Measurements from ENCODE around the gene CAPN15. TPM values are rescaled to one million over a fixed set of nuclear protein-coding genes. Genes with fewer than 3 reads are reported as not detected.

The CAPN15 gene
- polyA plus RNA-seq, 1 experiment = 7.5 TPM

DNA sequence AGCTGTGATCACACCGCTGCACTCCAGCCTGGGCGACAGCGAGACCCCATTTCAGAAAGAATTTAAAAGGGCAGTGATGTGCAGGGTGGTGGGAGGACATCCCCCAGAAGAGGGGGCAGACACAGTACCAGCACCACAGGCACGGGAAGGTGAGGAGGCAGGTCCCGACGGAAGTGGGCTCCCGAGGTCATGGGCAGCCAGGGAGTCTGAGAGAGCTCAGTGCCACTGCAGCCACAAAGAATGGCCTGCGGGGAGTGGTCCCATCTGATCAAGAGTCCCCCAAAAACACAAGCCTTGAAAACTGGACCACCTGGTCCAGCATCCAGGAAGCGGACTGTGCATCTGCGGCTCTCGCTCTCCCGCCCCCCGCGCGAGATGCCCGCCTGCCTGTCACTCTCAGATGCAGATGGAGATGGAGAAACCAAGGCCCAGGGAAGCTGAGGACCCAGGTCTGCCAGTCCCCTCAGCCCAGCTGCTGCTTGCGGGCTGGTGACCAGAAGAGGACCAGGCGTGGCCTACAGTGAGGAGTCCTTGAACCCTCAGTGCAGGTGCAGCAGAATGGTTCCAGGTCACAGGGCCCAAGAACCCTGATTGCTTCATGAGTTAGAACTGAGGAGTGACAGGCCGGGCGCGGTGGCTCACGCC lies 4.3 kb upstream of the CAPN15 start:
- no peak overlapping the region for H3K4me3 ChIP-seq (ENCODE audit: low read depth, low read length)
- ChIA-PET CTCF (no interaction called here), POLR2A (no interaction called here)
- H3K27me3 ChIP-seq (ENCODE audit: control insufficient read depth, insufficient read depth, low read length) = no peaks in the 10 kb centered on the region
- DNase-seq (ENCODE audit: low read depth, low spot score) = no peak
- H3K27ac ChIP-seq (ENCODE audit: low read depth, low read length) = peak overlapping the region; percentile 31
- TF ChIP-seq, protein P1, sequence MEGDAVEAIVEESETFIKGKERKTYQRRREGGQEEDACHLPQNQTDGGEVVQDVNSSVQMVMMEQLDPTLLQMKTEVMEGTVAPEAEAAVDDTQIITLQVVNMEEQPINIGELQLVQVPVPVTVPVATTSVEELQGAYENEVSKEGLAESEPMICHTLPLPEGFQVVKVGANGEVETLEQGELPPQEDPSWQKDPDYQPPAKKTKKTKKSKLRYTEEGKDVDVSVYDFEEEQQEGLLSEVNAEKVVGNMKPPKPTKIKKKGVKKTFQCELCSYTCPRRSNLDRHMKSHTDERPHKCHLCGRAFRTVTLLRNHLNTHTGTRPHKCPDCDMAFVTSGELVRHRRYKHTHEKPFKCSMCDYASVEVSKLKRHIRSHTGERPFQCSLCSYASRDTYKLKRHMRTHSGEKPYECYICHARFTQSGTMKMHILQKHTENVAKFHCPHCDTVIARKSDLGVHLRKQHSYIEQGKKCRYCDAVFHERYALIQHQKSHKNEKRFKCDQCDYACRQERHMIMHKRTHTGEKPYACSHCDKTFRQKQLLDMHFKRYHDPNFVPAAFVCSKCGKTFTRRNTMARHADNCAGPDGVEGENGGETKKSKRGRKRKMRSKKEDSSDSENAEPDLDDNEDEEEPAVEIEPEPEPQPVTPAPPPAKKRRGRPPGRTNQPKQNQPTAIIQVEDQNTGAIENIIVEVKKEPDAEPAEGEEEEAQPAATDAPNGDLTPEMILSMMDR (IDR thresholded peaks at IDR 0.05; ENCODE audit: low read depth, low read length) = no peak
- H3K9me3 ChIP-seq (ENCODE audit: control insufficient read depth, insufficient read depth, low read length) = no peaks in the 10 kb centered on the region; the same call in 1 of the 2 replicates

DNA sequence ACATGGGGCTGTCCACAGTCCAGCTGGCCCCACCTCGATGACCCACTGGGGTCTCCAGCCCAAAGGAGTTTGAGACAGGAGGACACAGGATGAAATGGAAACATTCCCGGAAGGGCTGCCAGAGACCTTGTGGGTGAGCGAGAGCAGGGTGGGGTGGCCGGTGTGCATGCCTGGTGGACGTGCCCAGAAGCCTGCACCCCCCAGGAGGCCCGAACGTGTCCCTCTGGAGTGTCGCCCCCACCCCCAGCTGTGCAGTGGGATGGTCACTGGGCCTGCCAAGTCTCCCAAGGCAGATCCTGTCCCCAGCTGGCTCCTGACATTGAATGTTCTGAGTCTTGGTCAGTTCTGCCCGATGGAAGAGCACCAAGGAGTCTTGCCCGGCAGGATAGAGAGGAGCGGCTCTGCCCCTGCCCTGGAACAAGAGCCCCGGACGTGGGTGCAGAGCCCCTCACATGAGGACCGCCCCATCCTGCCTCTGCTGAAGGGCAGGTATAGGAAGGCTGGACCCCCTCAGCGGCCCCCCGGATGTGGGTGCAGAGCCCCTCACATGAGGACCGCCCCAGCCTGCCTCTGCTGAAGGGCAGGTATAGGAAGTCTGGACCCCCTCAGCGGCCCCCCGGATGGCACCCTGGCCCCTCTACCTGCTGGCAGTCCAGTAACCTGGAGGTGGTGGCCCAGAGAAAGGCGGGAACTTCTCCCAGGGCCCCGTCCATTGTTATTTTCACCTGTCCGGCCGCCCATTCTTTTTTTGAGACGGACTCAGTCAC lies 3.1 kb upstream of the CAPN15 start:
- H3K27me3 ChIP-seq (ENCODE audit: control insufficient read depth, insufficient read depth, low read length) = no peaks in the 10 kb centered on the region
- CTCF ChIA-PET = no interaction called here
- no peak overlapping the region for H3K4me3 ChIP-seq (ENCODE audit: low read depth, low read length)
- POLR2A ChIA-PET = no interaction called here
- TF ChIP-seq, protein P1 (IDR thresholded peaks at IDR 0.05; ENCODE audit: low read depth, low read length) = no peak
- H3K9me3 ChIP-seq (ENCODE audit: control insufficient read depth, insufficient read depth, low read length) = no peaks in the 10 kb centered on the region; the same call in 1 of the 2 replicates
- DNase-seq (ENCODE audit: low read depth, low spot score) = no peak
- H3K27ac ChIP-seq (ENCODE audit: low read depth, low read length) = no peak overlapping the region

DNA sequence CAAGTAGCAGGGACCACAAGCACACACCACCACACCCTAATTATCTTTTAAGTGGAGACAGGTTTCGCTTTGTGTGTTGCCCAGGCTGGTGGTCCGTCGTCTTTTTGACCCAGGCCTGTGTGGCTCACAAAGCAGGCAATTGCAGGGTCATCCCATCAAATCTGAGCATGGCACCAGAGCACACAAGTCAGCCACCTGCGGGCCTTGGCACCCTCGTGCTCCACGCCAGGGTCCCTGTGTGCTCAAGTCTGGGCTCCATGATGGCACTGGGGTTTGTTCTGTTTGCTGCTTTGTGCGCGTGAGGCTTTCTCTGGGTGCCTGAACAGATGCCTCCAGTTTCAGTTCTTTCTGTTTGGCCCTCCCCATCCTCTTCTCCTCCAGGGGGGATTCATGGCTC lies 2.4 kb upstream of the CAPN15 start:
- ChIA-PET CTCF (no interaction called here), POLR2A (no interaction called here)
- H3K27ac ChIP-seq (ENCODE audit: low read depth, low read length) = peak overlapping the region; percentile 87
- no peaks in the 10 kb centered on the region for H3K27me3 ChIP-seq (ENCODE audit: control insufficient read depth, insufficient read depth, low read length)
- no peaks in the 10 kb centered on the region; the same call in 1 of the 2 replicates for H3K9me3 ChIP-seq (ENCODE audit: control insufficient read depth, insufficient read depth, low read length)
- no peak for DNase-seq (ENCODE audit: low read depth, low spot score)
- H3K4me3 ChIP-seq (ENCODE audit: low read depth, low read length) = no peak overlapping the region
- TF ChIP-seq, protein P1 (IDR thresholded peaks at IDR 0.05; ENCODE audit: low read depth, low read length) = no peak

DNA sequence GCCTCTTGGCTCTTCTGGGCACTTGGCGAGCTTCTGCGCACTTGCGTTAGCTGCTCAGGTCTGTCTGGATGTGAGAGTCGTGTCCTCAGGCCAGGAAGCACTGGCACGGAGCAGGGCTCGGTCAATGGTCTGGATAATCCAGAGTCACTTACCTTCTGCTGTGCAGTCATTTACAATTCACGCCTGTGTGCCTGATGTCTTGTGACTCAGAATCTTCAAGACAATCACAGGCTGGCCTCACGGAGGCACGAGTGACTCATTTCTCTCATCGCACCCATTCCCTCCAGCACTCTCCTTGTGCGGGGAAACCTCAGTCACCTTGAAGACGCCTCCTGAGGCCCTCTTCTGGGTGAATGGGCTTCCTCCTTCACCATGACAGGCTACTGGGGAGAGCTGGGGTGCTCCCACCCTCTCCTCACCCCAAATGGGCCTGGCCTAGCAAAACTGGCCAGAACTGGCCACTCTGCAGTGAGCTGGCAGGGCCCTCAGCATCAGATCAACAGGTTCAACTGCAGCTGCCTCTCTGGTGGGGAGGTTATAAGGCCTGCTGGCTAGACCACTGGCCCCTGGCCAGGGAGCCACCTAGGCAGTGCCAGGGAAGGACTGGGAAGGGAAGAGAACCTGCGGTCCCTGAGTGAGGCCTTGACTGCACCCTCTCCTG lies 1.9 kb upstream of the CAPN15 start:
- Histone ChIP-seq H3K27ac (ENCODE audit: low read depth, low read length) (peak overlapping the region; percentile 87), H3K9me3 (ENCODE audit: control insufficient read depth, insufficient read depth, low read length) (no peaks in the 10 kb centered on the region; the same call in 1 of the 2 replicates), H3K4me3 (ENCODE audit: low read depth, low read length) (peak overlapping the region; percentile 76), H3K27me3 (ENCODE audit: control insufficient read depth, insufficient read depth, low read length) (no peaks in the 10 kb centered on the region)
- CTCF ChIA-PET = no interaction called here
- TF ChIP-seq, protein P1 (IDR thresholded peaks at IDR 0.05; ENCODE audit: low read depth, low read length) = no peak
- POLR2A ChIA-PET = interaction anchor here (0.5 to 1.0 kb wide), 2 partner anchors 8 to 10 kb away, joined by 4 read pairs; no protein-coding TSS in a partner anchor
- peak; percentile 50 for DNase-seq (ENCODE audit: low read depth, low spot score)
